ENCODE measurements around the gene ASIP.

The ASIP gene

GRCh38 chr20:34312024-34312460 lies 70.8 kb downstream of the ASIP start:
- TF ChIP-seq, protein P1, sequence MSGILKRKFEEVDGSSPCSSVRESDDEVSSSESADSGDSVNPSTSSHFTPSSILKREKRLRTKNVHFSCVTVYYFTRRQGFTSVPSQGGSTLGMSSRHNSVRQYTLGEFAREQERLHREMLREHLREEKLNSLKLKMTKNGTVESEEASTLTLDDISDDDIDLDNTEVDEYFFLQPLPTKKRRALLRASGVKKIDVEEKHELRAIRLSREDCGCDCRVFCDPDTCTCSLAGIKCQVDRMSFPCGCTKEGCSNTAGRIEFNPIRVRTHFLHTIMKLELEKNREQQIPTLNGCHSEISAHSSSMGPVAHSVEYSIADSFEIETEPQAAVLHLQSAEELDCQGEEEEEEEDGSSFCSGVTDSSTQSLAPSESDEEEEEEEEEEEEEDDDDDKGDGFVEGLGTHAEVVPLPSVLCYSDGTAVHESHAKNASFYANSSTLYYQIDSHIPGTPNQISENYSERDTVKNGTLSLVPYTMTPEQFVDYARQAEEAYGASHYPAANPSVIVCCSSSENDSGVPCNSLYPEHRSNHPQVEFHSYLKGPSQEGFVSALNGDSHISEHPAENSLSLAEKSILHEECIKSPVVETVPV (CRISPR knock-in tag; IDR thresholded peaks at IDR 0.05): no peak
- TF ChIP-seq, protein P2, sequence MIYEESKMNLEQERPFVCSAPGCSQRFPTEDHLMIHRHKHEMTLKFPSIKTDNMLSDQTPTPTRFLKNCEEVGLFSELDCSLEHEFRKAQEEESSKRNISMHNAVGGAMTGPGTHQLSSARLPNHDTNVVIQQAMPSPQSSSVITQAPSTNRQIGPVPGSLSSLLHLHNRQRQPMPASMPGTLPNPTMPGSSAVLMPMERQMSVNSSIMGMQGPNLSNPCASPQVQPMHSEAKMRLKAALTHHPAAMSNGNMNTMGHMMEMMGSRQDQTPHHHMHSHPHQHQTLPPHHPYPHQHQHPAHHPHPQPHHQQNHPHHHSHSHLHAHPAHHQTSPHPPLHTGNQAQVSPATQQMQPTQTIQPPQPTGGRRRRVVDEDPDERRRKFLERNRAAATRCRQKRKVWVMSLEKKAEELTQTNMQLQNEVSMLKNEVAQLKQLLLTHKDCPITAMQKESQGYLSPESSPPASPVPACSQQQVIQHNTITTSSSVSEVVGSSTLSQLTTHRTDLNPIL (CRISPR knock-in tag; IDR thresholded peaks at IDR 0.05; ENCODE audit: low read depth): no peak
- no peak for TF ChIP-seq SNAI2 (CRISPR knock-in tag; IDR thresholded peaks at IDR 0.05)
- no peak for TF ChIP-seq GLIS3 (CRISPR knock-in tag; IDR thresholded peaks at IDR 0.05)
- TF ChIP-seq ZC3H10 (CRISPR knock-in tag; IDR thresholded peaks at IDR 0.05): no peak
- no peak; the same call in 2 of the 3 replicates for ATAC-seq

- peak; percentile 100 for ATAC-seq
- TF ChIP-seq ESRRG (CRISPR knock-in tag; IDR thresholded peaks at IDR 0.05): no peak
- TF ChIP-seq, protein P2 (CRISPR knock-in tag; IDR thresholded peaks at IDR 0.05; ENCODE audit: low read depth): no peak
- TF ChIP-seq ARNTL (CRISPR knock-in tag; IDR thresholded peaks at IDR 0.05; ENCODE audit: borderline replicate concordance, low read depth): no peak
- TF ChIP-seq GLIS3 (CRISPR knock-in tag; IDR thresholded peaks at IDR 0.05): 0 out of 2 replicates have a peak, but pooled peaks have one; percentile 16
- no peak for TF ChIP-seq ZNF70 (CRISPR knock-in tag; IDR thresholded peaks at IDR 0.05)
- TF ChIP-seq ZNF565 (CRISPR knock-in tag; conservative IDR thresholded peaks at IDR 0.05; ENCODE audit: low read depth): no peak
- 0 out of 2 replicates have a peak, but pooled peaks have one; percentile 23 for TF ChIP-seq ZFP3 (CRISPR knock-in tag; IDR thresholded peaks at IDR 0.05)
- no peak for TF ChIP-seq ISL1 (CRISPR knock-in tag; IDR thresholded peaks at IDR 0.05)
- TF ChIP-seq TCF4 (CRISPR knock-in tag; IDR thresholded peaks at IDR 0.05; ENCODE audit: borderline replicate concordance): no peak
- no peak for TF ChIP-seq ZNF8 (CRISPR knock-in tag; IDR thresholded peaks at IDR 0.05)
- TF ChIP-seq SNAI2 (CRISPR knock-in tag; IDR thresholded peaks at IDR 0.05): no peak
- TF ChIP-seq PPARA (CRISPR knock-in tag; IDR thresholded peaks at IDR 0.05; ENCODE audit: borderline replicate concordance): no peak
- TF ChIP-seq OSR1 (CRISPR knock-in tag; IDR thresholded peaks at IDR 0.05): no peak
- no peak for TF ChIP-seq BACH2 (CRISPR knock-in tag; IDR thresholded peaks at IDR 0.05; ENCODE audit: borderline replicate concordance)
- TF ChIP-seq, protein P1 (CRISPR knock-in tag; IDR thresholded peaks at IDR 0.05): no peak
Observed at GRCh38 chr20:34312544-34313217, 71.5 kb downstream of the ASIP start.

GRCh38 chr20:34315236-34315635 lies 74.0 kb downstream of the ASIP start:
- no peak for ATAC-seq
- TF ChIP-seq, protein P3, sequence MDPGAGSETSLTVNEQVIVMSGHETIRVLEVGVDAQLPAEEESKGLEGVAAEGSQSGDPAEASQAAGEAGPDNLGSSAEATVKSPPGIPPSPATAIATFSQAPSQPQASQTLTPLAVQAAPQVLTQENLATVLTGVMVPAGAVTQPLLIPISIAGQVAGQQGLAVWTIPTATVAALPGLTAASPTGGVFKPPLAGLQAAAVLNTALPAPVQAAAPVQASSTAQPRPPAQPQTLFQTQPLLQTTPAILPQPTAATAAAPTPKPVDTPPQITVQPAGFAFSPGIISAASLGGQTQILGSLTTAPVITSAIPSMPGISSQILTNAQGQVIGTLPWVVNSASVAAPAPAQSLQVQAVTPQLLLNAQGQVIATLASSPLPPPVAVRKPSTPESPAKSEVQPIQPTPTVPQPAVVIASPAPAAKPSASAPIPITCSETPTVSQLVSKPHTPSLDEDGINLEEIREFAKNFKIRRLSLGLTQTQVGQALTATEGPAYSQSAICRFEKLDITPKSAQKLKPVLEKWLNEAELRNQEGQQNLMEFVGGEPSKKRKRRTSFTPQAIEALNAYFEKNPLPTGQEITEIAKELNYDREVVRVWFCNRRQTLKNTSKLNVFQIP (CRISPR knock-in tag; IDR thresholded peaks at IDR 0.05; ENCODE audit: borderline replicate concordance, low read depth): no peak
- TF ChIP-seq ZFP3 (CRISPR knock-in tag; IDR thresholded peaks at IDR 0.05) (no peak), PPARA (CRISPR knock-in tag; IDR thresholded peaks at IDR 0.05; ENCODE audit: borderline replicate concordance) (no peak), ESRRG (CRISPR knock-in tag; IDR thresholded peaks at IDR 0.05) (no peak), SNAI2 (CRISPR knock-in tag; IDR thresholded peaks at IDR 0.05) (no peak), GLIS3 (CRISPR knock-in tag; IDR thresholded peaks at IDR 0.05) (no peak), ARNTL (CRISPR knock-in tag; IDR thresholded peaks at IDR 0.05; ENCODE audit: borderline replicate concordance, low read depth) (no peak), RARB (CRISPR knock-in tag; IDR thresholded peaks at IDR 0.05) (no peak)

DNA sequence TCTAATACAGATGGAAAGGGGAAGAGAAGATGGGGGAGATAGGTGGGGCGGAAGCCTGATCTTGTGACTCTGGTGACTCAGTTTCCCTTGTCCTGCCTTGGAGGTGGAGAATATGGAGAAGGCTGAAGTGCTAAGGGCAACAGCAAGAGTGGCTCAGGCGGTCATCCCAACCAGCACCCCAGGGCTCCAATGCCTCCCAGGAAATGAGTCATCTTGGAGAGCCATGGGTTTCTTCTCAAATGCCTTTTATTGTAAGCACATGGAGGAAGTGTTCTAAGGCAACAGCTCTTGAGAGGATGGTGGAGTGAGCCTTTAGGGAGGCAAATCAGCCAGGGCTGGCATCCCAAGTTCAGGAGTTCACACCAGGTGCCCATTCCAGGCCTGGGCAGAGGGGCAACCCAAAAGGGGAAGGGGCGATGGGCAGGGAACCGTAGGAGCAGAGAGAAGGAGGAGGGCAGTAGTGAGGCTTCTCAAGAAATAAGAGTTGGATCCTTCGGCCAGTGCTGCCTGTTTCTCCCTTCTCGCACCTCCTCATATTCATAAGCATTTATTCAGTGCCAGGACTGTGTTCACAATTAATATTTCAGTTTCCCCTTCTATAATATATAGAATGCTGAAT lies 75.1 kb downstream of the ASIP start:
- no peak for ATAC-seq
- no peak for TF ChIP-seq ZFP3 (CRISPR knock-in tag; IDR thresholded peaks at IDR 0.05)
- TF ChIP-seq, protein P2 (CRISPR knock-in tag; IDR thresholded peaks at IDR 0.05; ENCODE audit: low read depth): no peak
- TF ChIP-seq, protein P3 (CRISPR knock-in tag; IDR thresholded peaks at IDR 0.05; ENCODE audit: borderline replicate concordance, low read depth): no peak
- no peak for TF ChIP-seq CSDC2 (CRISPR knock-in tag; IDR thresholded peaks at IDR 0.05)
- no peak for TF ChIP-seq ARNTL (CRISPR knock-in tag; IDR thresholded peaks at IDR 0.05; ENCODE audit: borderline replicate concordance, low read depth)
- TF ChIP-seq TCF4 (CRISPR knock-in tag; IDR thresholded peaks at IDR 0.05; ENCODE audit: borderline replicate concordance): no peak
- no peak for TF ChIP-seq ZFP30 (CRISPR knock-in tag; IDR thresholded peaks at IDR 0.05)
- no peak for TF ChIP-seq ZNF8 (CRISPR knock-in tag; IDR thresholded peaks at IDR 0.05)
- TF ChIP-seq PATZ1 (CRISPR knock-in tag; IDR thresholded peaks at IDR 0.05; ENCODE audit: borderline replicate concordance): no peak
- no peak for TF ChIP-seq ZC3H10 (CRISPR knock-in tag; IDR thresholded peaks at IDR 0.05)

Data from SK-N-SH treated with all-trans-retinoic acid at 6 μM for 48 hours (cell line).